Osteoblast (primary cell): Measurements from ENCODE around the gene RNF222. TPM values are rescaled to one million over a fixed set of nuclear protein-coding genes. Genes with fewer than 3 reads are reported as not detected.

Experiments used
- DNase-seq: peaks from one replicate; pipeline ENCODE4 v3.0.0; 2011; ENCODE audit warnings: low spot score, mixed read lengths; ENCODE audit not compliant: insufficient read length; ENCODE audit errors: missing footprints
- H2AFZ ChIP-seq: 2 replicates; pipeline ENCODE4 v1.6.0; 2011; ENCODE audit warnings: mild to moderate bottlenecking, low read length
- H3K27ac ChIP-seq: 2 replicates; pipeline ENCODE4 v1.5.1; 2011; ENCODE audit warnings: mild to moderate bottlenecking, low read depth, low read length, moderate library complexity
- H3K27me3 ChIP-seq: 2 replicates; pipeline ENCODE4 v1.6.0; 2012; ENCODE audit warnings: mild to moderate bottlenecking, control low read depth, inconsistent platforms, low read length, moderate library complexity; ENCODE audit not compliant: insufficient read depth
- H3K36me3 ChIP-seq: 2 replicates; pipeline ENCODE4 v1.5.1; 2011; ENCODE audit warnings: mild to moderate bottlenecking, low read length, control low read depth, moderate library complexity; ENCODE audit not compliant: insufficient read depth
- H3K4me1 ChIP-seq: 2 replicates; pipeline ENCODE4 v1.5.1; 2011; ENCODE audit warnings: mild to moderate bottlenecking, low read length, control low read depth, moderate library complexity; ENCODE audit not compliant: insufficient read depth
- H3K4me2 ChIP-seq: 2 replicates; pipeline ENCODE4 v1.6.0; 2011; ENCODE audit warnings: mild to moderate bottlenecking, low read length; ENCODE audit not compliant: insufficient read depth
- H3K4me3 ChIP-seq: fragments of 200-600 bp; sonication (generic); 3 replicates; pipeline ENCODE4 v1.5.1; 2012; ENCODE audit warnings: mild to moderate bottlenecking, low read length, inconsistent platforms; ENCODE audit not compliant: insufficient read depth
- H3K79me2 ChIP-seq: 2 replicates; pipeline ENCODE4 v1.6.0; 2012; ENCODE audit warnings: mild to moderate bottlenecking, low read length, control low read depth, inconsistent platforms; ENCODE audit not compliant: insufficient read depth
- H3K9me3 ChIP-seq: 2 replicates; pipeline ENCODE4 v1.5.1; 2011; ENCODE audit warnings: low read depth, low read length, control low read depth
- H4K20me1 ChIP-seq: 2 replicates; pipeline ENCODE4 v1.6.0; 2012; ENCODE audit warnings: mild to moderate bottlenecking, low read length, control low read depth; ENCODE audit not compliant: insufficient read depth
- CTCF ChIP-seq: IDR thresholded peaks from 2 replicates; pipeline ENCODE4 v1.5.1; 2011; ENCODE audit warnings: mild to moderate bottlenecking, low read depth, low read length, moderate library complexity; ENCODE audit errors: extremely low read depth
- total RNA-seq: library from RNA; depleted of rRNA; stranded (reverse); fragments of >200 nt; gene quantifications from 2 replicates; pipeline ENCODE4 v1.2.3, GENCODE V29; 2012

The RNF222 gene
- total RNA-seq, 1 donor, result not detected

GRCh38 chr17:8393470-8394231 lies 4.0 kb downstream of the RNF222 start:
- no peak overlapping the region for H2AFZ ChIP-seq
- H3K4me3 ChIP-seq, result no peak overlapping the region
- H3K79me2 ChIP-seq, result no peaks in the 10 kb centered on the region
- H3K27ac ChIP-seq, result no peak overlapping the region
- no peaks in the 10 kb centered on the region for H4K20me1 ChIP-seq
- peaks cover 14% of the 10 kb centered on the region for H3K4me1 ChIP-seq
- peak; percentile 52 for DNase-seq
- no peak for TF ChIP-seq CTCF
- peaks cover 26% of the 10 kb centered on the region for H3K27me3 ChIP-seq
- no peaks in the 10 kb centered on the region for H3K9me3 ChIP-seq
- peak overlapping the region; percentile 29 for H3K4me2 ChIP-seq
- no peaks in the 10 kb centered on the region for H3K36me3 ChIP-seq

GRCh38 chr17:8392674-8393469 lies 4.8 kb downstream of the RNF222 start:
- Histone ChIP-seq H3K27ac (no peak overlapping the region), H3K9me3 (no peaks in the 10 kb centered on the region), H3K79me2 (no peaks in the 10 kb centered on the region), H2AFZ (no peak overlapping the region), H3K27me3 (peaks cover 23% of the 10 kb centered on the region), H3K4me2 (no peak overlapping the region), H4K20me1 (no peaks in the 10 kb centered on the region), H3K36me3 (no peaks in the 10 kb centered on the region), H3K4me1 (peaks cover 14% of the 10 kb centered on the region), H3K4me3 (no peak overlapping the region)
- peak; percentile 66 for DNase-seq
- TF ChIP-seq CTCF, result no peak

GRCh38 chr17:8392274-8392673 lies 5.4 kb downstream of the RNF222 start:
- Histone ChIP-seq H3K27me3 (peaks cover 23% of the 10 kb centered on the region), H3K79me2 (no peaks in the 10 kb centered on the region), H3K4me1 (peaks cover 14% of the 10 kb centered on the region), H3K27ac (no peak overlapping the region), H3K4me3 (peak overlapping the region; percentile 1), H2AFZ (peak overlapping the region; percentile 43), H3K4me2 (peak overlapping the region; percentile 56), H4K20me1 (no peaks in the 10 kb centered on the region), H3K36me3 (no peaks in the 10 kb centered on the region), H3K9me3 (no peaks in the 10 kb centered on the region)
- no peak for TF ChIP-seq CTCF
- DNase-seq, result no peak

GRCh38 chr17:8391711-8392110 lies 5.9 kb downstream of the RNF222 start:
- Histone ChIP-seq H3K36me3 (no peaks in the 10 kb centered on the region), H3K9me3 (no peaks in the 10 kb centered on the region), H3K4me3 (peak overlapping the region; percentile 1), H4K20me1 (no peaks in the 10 kb centered on the region), H3K27me3 (peaks cover 18% of the 10 kb centered on the region), H3K4me1 (peaks cover 14% of the 10 kb centered on the region), H2AFZ (peak overlapping the region; percentile 43), H3K4me2 (peak overlapping the region; percentile 56), H3K27ac (no peak overlapping the region), H3K79me2 (no peaks in the 10 kb centered on the region)
- DNase-seq, result peak; percentile 93
- TF ChIP-seq CTCF, result no peak
